Stimulated activated CD8-positive, alpha-beta memory T cell treated with anti-CD3 and anti-CD28 coated beads, Interleukin-2, amount 100 ng/mL, for 48 hours (primary cell): ENCODE data around the gene DOCK6.

Experiments
- DNase-seq, 2 donors: peaks; one replicate each; pipeline ENCODE4 v3.0.0-alpha.2; 2020; ENCODE audit warnings: low read depth in 2 of 2

DOCK6 gene, protein sequence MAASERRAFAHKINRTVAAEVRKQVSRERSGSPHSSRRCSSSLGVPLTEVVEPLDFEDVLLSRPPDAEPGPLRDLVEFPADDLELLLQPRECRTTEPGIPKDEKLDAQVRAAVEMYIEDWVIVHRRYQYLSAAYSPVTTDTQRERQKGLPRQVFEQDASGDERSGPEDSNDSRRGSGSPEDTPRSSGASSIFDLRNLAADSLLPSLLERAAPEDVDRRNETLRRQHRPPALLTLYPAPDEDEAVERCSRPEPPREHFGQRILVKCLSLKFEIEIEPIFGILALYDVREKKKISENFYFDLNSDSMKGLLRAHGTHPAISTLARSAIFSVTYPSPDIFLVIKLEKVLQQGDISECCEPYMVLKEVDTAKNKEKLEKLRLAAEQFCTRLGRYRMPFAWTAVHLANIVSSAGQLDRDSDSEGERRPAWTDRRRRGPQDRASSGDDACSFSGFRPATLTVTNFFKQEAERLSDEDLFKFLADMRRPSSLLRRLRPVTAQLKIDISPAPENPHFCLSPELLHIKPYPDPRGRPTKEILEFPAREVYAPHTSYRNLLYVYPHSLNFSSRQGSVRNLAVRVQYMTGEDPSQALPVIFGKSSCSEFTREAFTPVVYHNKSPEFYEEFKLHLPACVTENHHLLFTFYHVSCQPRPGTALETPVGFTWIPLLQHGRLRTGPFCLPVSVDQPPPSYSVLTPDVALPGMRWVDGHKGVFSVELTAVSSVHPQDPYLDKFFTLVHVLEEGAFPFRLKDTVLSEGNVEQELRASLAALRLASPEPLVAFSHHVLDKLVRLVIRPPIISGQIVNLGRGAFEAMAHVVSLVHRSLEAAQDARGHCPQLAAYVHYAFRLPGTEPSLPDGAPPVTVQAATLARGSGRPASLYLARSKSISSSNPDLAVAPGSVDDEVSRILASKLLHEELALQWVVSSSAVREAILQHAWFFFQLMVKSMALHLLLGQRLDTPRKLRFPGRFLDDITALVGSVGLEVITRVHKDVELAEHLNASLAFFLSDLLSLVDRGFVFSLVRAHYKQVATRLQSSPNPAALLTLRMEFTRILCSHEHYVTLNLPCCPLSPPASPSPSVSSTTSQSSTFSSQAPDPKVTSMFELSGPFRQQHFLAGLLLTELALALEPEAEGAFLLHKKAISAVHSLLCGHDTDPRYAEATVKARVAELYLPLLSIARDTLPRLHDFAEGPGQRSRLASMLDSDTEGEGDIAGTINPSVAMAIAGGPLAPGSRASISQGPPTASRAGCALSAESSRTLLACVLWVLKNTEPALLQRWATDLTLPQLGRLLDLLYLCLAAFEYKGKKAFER (N-terminal part only)

DNA sequence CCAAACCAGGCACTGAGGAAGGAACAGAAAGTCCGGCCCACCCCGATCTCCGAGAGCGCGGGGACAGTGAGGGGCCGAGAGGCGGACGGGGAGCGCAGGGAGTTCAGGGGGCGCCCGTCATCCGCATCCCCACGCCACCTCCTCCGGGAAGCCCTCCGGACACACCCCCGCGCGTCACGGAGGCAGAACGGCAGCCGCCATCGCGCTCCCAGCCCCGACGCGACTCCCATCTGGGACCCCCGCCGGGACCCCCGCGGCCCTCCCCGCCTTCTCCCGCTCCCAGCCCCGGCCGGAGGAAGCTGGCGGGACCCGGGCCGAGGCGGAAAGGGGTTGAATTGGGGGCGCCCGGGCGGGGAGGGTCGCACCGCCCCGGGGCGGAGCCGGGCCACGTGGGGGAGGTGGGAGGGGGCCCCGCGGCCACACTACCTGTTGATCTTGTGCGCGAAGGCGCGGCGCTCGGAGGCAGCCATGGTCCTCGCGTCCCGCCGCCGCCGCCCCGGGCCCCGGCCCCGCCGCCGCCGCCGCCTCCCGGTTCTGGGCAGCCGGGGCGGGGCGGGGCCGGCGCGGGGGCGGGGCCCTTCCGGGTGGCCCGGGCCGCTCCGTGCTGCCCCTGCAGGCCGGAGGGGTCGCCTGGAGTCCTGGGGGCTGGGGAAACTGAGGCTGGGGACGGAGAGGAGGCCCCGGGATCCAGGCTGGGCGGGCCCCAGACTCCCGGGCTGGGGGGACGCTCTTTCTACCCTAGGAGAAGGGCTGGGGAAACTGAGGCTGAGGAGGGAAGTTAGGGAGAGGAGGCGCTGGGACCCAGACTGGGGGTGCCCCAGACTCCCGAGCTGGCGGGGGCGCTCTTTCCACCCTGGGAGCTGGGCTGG, at the start of gene DOCK6:
TSS of gene DOCK6 (minus strand) at position 554 of the 869 bp plus-strand sequence. CDS start at position 470, 84 bp downstream.
- DNase-seq = peak; percentile 19 to 20

DNA sequence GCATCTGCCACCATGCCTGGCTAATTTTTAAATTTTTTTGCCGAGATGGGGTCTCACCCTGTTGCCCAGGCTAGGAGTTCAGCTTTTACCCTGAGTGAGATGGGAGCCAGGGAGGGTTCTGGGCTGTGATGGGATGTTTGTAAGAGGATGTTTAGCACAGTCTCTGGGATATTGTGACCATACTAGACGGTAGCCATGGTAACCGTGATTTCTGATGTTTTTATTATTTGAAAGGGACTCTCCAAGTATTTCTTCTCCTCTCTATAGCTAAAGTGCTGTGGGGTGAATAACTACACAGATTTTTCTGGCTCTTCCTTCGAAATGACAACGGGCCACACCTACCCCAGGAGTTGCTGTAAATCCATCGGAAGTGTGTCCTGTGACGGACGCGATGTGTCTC, 44.0 kb upstream of the DOCK6 start:
- no peak for DNase-seq

DNA sequence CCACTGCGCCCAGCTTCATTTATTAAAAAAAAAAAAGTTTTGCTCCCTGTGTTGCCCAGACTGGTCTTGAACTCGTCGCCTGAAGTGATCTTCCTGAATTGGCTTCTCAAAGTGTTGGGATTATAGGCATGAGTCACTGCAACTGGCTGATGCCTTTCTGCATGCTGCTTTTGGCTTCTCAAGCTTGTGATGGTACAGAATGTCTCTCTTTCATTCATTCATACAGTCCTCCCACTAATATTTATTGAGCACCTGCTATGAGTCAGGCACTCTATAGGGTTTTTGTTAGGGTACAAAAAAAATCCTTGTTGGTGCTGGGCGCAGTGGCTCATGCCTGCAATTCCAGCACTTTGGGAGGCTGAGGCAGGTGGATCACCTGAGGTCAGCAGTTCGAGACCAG, 42.6 kb upstream of the DOCK6 start:
- DNase-seq = no peak

DNA sequence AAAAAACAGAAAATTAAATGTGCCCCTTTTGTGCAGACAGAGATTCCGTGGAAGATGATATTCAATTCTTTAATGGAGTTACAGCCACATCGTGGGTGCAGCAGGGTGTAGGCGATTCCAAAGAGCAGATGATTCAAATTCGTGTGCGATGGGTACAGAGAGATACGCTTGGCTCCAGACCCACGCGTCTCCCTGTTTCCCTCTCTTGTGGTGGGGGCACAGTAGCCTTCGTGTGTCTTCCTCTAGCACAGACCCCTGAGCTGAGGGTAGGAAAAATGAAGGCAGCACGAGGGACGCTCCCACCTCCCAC, 38.4 kb upstream of the DOCK6 start:
- DNase-seq = no peak

DNA sequence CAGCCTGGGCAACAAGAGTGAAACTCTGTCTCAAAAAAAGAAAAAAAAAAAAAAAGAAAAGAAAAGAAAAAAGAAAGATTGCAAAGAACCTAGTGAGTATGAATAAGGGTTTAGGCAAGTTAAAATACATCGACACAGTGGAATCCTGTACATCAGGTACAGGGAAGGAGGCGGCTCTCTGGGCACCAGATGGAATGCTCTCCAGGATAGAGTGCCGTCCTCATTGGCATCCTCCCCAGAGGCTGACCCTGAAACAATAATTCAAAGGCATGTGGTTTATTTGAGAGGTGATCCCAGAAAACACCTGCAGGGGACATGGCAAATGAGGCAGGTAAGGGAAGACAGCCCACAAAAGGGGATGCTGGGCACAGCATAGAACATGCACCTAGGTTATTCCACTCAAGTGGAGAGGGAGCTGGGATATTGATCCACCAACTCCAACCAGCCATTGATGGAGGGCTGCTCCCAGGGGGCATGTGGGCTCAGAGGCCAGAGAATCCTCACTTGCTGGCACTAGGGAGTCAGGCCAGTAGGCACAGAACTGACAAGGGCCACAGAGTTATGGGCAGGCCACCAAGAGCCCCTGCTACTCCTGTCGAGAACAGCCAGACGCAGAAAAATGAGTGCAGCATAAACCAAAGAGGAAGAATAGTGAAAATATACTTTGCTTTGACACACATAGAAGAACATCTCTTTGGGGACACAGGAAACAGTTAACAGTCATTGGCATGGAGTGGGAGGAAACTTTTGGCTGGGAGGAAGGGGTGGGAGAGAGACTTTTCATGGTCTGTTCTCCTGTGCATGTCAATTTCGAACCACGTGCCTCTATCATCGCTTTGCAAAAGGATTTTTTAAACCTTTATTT, 37.9 kb upstream of the DOCK6 start:
- no peak for DNase-seq

DNA sequence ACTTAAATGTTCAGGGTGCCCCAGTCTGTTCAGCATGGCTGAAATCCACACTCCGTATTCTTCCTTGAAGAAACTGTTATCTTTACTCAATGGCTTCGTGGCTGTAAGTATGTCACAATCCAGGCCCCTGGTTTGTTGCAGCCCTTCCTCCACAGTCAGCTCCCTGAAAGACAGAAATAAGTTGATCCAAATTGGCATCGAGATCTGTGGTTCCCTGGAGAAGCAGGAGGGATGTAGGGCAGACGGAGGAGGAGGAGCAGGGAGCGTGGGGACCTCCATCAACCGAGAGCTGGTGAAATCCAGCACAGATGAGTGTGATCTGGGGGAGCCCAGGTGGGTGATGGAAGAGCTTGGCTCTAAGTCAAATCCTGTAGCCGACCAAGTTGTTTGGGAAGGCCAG, 33.9 kb upstream of the DOCK6 start:
- DNase-seq = no peak

DNA sequence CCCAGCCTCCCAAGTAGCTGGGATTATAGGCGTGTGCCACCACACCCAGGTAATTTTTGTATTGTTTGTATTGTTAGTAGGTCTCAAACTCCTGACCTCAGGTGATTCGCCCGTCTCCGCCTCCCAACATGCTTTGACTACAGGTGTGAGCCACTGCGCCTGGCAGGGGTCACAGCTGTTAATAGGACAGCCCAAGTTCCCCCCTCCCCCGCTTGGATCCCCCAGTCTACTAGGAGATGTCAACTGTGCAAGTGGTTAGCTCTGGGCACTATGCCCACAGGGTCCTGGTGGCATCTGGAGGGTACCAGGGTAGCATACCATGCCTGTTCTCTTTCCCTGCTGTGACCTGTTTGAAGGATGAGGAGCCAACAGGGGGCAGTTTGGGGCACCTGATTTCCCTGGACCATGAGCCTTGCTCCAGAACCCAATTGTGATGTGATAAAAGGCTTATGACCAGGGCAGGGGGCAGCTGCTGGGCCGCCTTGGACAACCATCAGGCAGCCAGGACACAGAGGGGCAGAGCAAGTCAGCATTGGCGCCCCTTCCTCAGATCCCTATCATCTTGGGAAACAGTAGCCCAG, 33.4 kb upstream of the DOCK6 start, which contains the start of gene TSPAN16:
TSS of gene TSPAN16 (plus strand) at position 496 of the 581 bp plus-strand sequence. CDS start 138 bp downstream, outside the sequence.
- DNase-seq = no peak

DNA sequence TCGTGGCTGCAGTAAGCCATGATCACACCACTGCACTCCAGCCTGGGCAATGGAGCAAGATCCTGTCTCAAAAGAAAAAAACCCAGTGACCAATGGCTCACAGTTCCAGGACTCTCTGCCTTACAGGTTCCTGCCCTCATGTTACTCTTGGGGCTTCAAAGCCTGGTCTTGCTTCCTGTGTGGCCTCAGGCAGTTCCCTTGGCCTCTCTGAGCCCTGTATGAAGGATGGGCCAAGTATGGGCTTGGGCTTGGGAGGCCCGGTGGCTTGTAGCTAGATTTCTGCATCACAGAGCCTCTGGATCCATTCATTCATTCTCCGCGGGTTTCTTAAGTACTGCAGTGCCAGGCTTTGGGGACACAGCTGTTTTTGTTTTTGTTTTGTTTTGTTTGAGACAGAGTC, 32.9 kb upstream of the DOCK6 start:
- no peak for DNase-seq

DNA sequence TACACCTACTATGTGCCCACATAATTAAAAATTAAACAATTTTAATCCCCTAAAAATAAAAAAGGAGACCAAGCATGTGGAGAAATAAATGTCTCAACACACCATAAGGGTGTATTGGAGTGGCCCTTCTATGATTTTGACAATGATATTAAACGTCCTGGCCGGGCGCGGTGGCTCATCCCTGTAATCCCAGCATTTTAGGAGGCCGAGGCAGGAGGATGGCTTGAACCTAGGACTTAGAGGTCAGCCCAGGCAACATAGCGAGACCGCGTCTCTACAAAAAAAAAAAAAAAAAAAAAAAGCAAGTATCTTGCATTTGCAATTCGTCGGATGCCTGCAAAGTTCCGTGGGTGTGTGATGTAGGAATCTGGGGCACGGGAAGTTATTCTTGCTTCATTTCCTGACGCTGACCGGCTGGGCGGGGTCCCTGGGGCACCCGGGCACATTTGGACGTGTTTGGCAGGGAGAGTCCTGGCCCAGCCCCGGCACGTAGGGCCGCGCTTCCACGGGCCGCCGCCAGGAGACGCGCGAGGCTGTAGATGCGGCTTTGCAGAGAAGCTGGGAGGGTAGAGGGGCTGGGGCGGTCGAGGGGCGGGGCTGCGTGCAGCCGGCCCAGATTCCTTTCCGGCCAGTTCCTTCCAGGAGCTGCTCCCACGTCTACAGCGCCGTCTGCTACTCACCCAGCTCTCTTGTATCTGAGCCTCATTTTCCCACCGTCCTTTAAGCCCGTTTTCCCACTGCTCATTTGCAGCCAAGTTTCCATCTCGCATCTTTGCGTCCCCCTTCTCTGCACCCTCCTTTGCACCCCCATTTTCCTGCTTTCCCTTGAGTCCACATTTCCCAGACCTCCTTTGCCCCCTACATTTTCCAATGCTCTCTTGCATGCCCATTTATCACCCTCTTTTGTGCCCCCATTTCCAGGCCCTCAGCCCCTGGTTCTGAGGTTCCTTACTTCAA, 31.4 kb upstream of the DOCK6 start:
- peak; percentile 71 to 79 for DNase-seq

DNA sequence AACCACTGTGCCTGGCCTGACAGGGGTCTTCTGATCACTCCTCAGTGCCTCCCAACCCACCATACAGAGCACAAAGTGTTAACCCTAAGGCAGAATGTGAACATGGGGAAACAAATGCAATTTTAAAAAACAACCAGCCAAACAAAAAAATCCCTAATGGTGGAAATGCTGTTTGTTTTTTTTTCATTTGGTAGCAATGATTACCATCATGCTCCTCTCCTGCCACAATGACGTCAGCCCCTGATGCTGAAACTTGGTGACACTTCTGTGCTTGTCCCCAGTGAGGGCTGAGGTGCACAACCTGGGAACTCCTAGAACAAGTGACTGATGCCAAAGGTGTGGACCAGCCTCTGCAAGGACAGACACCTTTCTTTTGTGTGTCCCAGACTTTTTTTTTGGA, 29.7 kb upstream of the DOCK6 start:
- DNase-seq = no peak

DNA sequence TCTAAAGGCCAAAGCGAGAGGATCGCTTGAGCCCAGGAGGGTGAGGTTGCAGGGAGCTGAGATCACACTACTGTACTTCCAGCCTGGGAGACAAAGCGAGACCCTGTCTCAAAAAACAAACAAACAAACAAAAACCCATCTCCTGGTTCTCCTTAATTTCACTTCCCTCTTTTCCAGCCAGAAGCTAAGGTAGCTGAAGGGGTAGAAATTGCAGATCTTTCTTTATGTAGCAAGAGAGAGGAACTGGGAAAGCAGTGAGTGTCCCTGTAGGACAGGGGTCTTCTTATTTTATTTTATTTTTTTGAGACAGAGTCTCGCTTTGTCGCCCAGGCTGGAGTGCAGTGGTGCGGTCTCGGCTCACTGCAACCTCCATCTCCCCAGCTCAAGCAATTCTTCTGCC, 29.1 kb upstream of the DOCK6 start:
- no peak for DNase-seq

DNA sequence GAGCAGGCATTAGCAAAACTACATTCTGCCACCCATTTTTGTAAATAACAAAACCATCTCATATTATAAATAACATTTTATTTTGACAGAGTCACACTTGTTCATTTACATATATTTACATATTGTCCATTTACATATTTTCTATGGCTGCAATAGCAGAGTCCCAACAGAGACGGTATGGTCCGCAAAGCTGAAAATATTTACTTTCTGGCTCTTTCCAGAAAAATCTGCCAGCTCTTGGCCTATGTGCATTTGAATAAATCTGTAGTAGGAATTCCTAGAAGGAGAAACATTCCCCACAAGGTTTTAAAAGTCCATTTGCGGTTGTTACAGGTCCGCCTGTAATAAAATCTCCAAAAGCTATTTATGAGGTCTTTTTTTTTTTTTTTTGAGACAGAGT, 27.9 kb upstream of the DOCK6 start:
- DNase-seq = no peak

DNA sequence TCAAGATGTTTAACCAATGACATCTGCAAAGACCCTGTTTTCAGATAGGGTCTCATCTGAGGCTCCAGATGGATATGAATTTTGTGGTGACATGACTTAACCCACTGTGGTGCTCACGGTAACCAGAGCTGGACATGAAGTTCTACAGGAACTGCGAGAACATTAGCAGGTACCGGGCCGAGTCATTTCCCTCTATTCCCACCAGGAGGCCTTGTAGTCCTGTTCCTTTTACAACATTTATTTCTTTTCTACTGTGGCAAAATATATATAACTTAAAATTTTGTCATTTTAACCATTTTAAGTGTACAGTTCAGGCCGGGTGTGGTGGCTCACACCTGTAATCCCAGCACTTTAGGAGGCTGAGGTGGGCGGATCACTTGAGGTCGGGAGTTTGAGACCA, 26.0 kb upstream of the DOCK6 start:
- no peak for DNase-seq

DNA sequence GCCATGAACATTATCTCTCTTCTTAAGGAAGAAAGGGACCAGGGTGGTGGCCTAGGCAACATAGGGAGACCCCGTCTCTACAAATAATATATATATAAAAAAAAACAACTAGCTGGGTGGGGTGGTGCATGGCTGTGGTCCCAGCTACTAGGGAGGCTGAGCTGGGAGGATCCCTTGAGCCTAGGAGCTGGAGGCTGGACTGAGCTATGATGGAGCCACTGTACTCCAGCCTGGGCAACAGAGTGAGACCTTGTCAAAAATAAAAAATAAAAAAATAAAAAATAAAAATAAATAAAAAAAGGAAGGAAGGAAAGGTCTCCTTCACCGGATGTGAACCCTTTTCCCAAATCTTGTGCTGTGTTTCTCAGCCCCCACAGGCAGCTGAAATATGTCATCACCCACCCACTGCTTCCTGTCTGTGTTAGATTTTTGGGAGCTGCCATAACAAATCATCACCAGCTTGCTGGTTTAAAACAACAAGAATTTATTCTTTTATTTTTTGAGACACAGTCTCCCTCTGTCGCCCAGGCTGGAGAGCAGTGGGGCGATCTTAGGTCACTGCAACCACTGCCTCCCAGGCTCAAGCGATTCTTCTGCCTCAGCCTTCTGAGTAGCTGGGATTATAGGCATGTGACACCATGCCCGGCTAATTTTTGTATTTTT, 24.1 kb upstream of the DOCK6 start:
- no peak for DNase-seq

DNA sequence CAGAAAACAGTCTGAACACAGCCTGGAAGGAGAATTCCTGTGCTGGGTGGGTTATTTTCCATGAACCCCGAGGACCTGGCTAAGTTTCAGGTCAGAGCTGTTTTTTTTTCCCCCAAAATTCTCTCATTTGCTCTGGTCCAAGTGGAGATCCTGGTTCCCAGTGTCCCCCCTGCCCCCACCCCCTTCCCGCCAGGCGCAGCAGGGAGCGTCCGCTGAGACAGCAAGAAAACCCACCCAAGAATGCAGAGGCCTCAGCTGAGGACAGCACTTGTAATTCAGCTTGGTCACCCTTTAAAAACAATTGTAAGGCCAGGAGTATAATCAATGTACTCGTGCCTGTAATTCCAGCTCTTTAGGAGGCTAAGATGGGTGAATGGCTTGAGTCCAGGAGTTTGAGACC, 22.2 kb upstream of the DOCK6 start:
- no peak for DNase-seq

DNA sequence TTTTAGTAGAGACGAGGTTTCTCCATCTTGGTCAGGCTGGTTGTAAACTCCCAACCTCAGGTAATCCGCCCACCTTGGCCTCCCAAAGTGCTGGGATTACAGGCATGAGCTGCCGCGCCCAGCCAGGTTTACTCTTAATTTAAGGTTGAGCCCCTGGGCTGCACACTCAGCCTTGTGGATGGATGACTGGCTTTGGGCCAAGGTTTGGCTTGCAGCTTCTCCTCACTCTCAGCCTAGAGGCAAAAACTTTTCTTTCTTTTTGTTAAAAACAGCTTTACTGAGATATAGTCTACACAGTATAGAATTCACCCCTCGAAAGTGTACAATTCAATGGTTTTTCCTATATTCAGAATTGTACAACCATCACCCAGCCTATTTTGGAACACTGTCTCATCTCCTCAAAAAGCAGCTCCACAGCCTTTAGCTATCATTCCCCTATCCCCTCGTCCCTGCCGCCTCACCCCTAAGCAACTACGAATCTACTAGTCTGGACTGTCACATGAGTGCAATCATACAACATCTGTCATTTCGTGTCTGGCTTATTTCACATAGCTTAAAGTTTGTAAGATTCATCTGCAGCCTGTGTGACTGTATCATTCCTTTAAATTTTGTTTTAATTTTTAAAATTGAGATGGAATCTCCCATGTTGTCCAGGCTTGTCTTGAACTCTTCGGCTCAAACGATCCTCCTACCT, 19.2 kb upstream of the DOCK6 start:
- DNase-seq = no peak

DNA sequence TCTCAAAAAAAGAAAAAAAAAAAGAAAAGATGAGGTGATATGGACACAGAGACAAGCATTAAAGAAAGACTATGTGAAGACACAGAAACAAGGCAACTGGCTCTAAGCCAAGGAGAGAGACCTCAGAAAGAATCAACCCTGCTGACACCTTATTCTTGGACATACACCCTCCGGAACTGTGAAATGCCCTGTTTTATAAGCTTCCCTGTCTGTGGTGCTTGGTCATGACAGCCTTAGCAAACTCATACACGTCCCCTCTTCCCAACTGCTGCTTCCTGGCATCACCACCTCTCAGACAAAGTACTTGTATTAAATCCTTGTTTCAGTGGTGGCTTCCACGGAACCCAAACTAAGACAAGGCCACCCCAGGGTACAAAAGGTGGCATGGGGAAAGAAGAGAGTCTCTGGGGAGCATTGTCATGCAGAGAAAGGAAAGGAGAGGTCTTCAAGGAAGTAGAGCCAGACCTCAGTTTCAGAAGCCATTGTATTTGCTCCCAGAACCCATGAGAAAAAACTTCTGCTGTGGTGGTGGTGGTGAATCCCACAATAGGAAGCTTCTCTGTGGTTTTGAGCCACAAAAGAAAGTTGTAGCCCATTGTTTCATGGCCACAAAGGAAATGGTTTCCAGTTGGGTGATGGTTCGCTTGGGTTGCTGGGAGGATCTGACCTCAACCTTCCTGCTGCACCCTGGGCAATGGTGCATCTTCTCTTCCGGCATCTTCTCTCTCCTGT, 17.3 kb upstream of the DOCK6 start:
- DNase-seq = peak in 1 of 2 donors; percentile 13
